Right atrium auricular region (tissue), 2 donors: Measurements from ENCODE around the gene AGO3. TPM values are rescaled to one million over a fixed set of nuclear protein-coding genes. Genes with fewer than 3 reads are reported as not detected.

Experiments
- DNase-seq: peaks from one replicate; pipeline ENCODE4 v3.0.0-alpha.2; 2019; ENCODE audit warnings: low spot score
- H3K27ac ChIP-seq, 2 donors: fragments of 200-600 bp; sonication (generic); 1 replicate in 1 of 2; 2 replicates in 1 of 2; pipeline ENCODE4 v1.5.1; 2016 to 2019
- H3K27me3 ChIP-seq, 2 donors: fragments of 200-600 bp; sonication (generic); one replicate each; pipeline versions ENCODE4 v1.5.1 to v1.6.0; 2017 to 2019
- H3K36me3 ChIP-seq: fragments of 200-600 bp; sonication (generic); one replicate; pipeline ENCODE4 v1.5.1; 2016
- H3K4me1 ChIP-seq, 2 donors: fragments of 200-600 bp; sonication (generic); one replicate each; pipeline versions ENCODE4 v1.5.1 to v1.6.0; 2017 to 2019
- H3K4me3 ChIP-seq, 2 donors: fragments of 200-600 bp; sonication (generic); 1 replicate in 1 of 2; 2 replicates in 1 of 2; pipeline ENCODE4 v1.5.1; 2017 to 2019; ENCODE audit warnings: mild to moderate bottlenecking in 1 of 2, moderate library complexity in 1 of 2
- H3K9me3 ChIP-seq, 2 donors: fragments of 200-600 bp; sonication (generic); one replicate each; pipeline ENCODE4 v1.5.1; 2019
- CTCF ChIP-seq, 2 donors: fragments of 200-600 bp; sonication (generic); IDR thresholded peaks; one replicate each; pipeline ENCODE4 v1.5.1; 2019; ENCODE audit warnings: antibody characterized with exemption in 2 of 2
- total RNA-seq, 2 donors: library from RNA; depleted of rRNA; stranded (reverse); fragments of >200 nt; gene quantifications; one replicate each; pipeline ENCODE4 v1.1.0, GENCODE V29; 2016

The AGO3 gene
- total RNA-seq, 2 donors from 2014 or later: 10.1 to 10.6 TPM

GRCh38 chr1:36031441-36031840, 100.5 kb downstream of the AGO3 start:
- no peak for DNase-seq
- H3K27ac ChIP-seq: no peak overlapping the region
- no peak overlapping the region for H3K4me3 ChIP-seq
- TF ChIP-seq CTCF (IDR thresholded peaks at IDR 0.05): no peak
- H3K36me3 ChIP-seq: peaks cover 38% of the 10 kb centered on the region
- H3K4me1 ChIP-seq: no peaks in the 10 kb centered on the region
- no peaks in the 10 kb centered on the region for H3K27me3 ChIP-seq
- peaks cover 0 to 4% of the 10 kb centered on the region in 2 donors for H3K9me3 ChIP-seq

DNA sequence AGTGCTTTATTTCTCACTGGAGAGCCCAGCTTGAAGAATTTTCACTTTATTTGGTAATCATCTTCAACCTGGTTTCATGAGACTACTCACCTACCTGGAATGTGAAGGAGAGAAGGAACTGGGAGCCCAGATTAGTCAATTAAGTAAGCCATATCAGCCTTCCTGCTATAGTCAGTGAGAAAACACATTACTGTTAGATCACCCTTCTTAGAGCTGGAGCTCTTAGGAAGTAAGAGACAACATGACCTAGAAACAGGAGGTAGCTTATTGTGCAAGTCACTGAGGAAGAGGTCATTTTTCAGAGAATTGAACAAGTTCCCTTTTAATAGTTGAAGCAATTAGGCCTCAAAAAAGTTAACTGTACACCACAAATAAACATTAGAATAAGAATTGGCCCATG, 103.8 kb downstream of the AGO3 start:
- Histone ChIP-seq H3K27ac (no peak overlapping the region), H3K4me1 (no peaks in the 10 kb centered on the region), H3K36me3 (peaks cover 16% of the 10 kb centered on the region), H3K9me3 (no peaks in the 10 kb centered on the region), H3K4me3 (no peak overlapping the region), H3K27me3 (no peaks in the 10 kb centered on the region)
- TF ChIP-seq CTCF (IDR thresholded peaks at IDR 0.05): no peak
- no peak for DNase-seq

DNA sequence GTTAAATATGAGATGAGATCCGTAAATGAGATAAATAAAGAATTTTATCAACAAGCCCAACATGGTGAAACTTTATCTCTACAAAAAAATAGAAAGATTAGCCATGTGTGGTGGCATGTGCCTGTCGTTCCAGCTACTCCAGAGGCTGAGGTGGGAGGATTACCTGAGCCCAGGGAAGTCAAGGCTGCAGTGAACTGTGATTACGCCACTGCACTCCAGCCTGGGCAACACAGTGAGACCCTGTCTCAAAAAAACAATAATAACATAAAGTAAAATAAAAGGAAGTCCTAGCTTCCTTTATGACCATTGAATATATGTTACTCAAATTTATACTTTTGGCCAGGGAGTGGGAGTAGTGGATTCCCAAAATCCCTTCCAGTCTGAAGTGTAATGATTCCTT, 104.2 kb downstream of the AGO3 start:
- no peak for DNase-seq
- H3K9me3 ChIP-seq: no peaks in the 10 kb centered on the region
- H3K27ac ChIP-seq: no peak overlapping the region
- no peaks in the 10 kb centered on the region for H3K27me3 ChIP-seq
- no peak overlapping the region for H3K4me3 ChIP-seq
- TF ChIP-seq CTCF (IDR thresholded peaks at IDR 0.05): no peak
- peaks cover 17% of the 10 kb centered on the region for H3K36me3 ChIP-seq
- H3K4me1 ChIP-seq: no peaks in the 10 kb centered on the region

- Histone ChIP-seq H3K27ac (no peak overlapping the region), H3K4me3 (no peak overlapping the region), H3K9me3 (no peaks in the 10 kb centered on the region), H3K4me1 (no peaks in the 10 kb centered on the region), H3K36me3 (peaks cover 59% of the 10 kb centered on the region), H3K27me3 (no peaks in the 10 kb centered on the region)
- TF ChIP-seq CTCF (IDR thresholded peaks at IDR 0.05): no peak
- DNase-seq: no peak
Measured at GRCh38 chr1:36040238-36040637, 109.3 kb downstream of the AGO3 start.

- H3K4me1 ChIP-seq: no peaks in the 10 kb centered on the region
- peaks cover 0 to 4% of the 10 kb centered on the region in 2 donors for H3K9me3 ChIP-seq
Measured at GRCh38 chr1:36051821-36052220, 120.9 kb downstream of the AGO3 start.

More at GRCh38 chr1:36051821-36052220, 120.9 kb downstream of the AGO3 start:
- Histone ChIP-seq H3K27ac (no peak overlapping the region), H3K4me3 (no peak overlapping the region), H3K27me3 (no peaks in the 10 kb centered on the region), H3K36me3 (peaks cover 42% of the 10 kb centered on the region)
- TF ChIP-seq CTCF (IDR thresholded peaks at IDR 0.05): no peak
- no peak for DNase-seq
